ENCODE results near the gene RLIM.

The RLIM gene

GRCh38 chrX:74550295-74550802 is 64.1 kb downstream of the RLIM start:
- H3K4me3 Mint-ChIP-seq = no peak overlapping the region
- H3K4me1 Mint-ChIP-seq = no peaks in the 10 kb centered on the region
- H3K27ac Mint-ChIP-seq = no peak overlapping the region

GRCh38 chrX:74546984-74547383 is 67.4 kb downstream of the RLIM start:
- Mint-ChIP-seq H3K4me3 (no peak overlapping the region), H3K27ac (no peak overlapping the region), H3K4me1 (no peaks in the 10 kb centered on the region), H3K9me3 (no peaks in the 10 kb centered on the region), H3K36me3 (no peaks in the 10 kb centered on the region)
- no peak for ATAC-seq
- DNase-seq (ENCODE audit: low spot score in 2 of 2) = no peak

More at GRCh38 chrX:74550295-74550802, 64.1 kb downstream of the RLIM start:
- peak; percentile 91 for ATAC-seq
- H3K36me3 Mint-ChIP-seq = no peaks in the 10 kb centered on the region
- peak; percentile 71 to 87 for DNase-seq (ENCODE audit: low spot score in 2 of 2)
- H3K9me3 Mint-ChIP-seq = no peaks in the 10 kb centered on the region

GRCh38 chrX:74545880-74546523 is 68.4 kb downstream of the RLIM start:
- no peaks in the 10 kb centered on the region for H3K4me1 Mint-ChIP-seq
- ATAC-seq = no peak
- H3K27ac Mint-ChIP-seq = no peak overlapping the region
- no peak for DNase-seq (ENCODE audit: low spot score in 2 of 2)
- H3K4me3 Mint-ChIP-seq = no peak overlapping the region
- H3K36me3 Mint-ChIP-seq = no peaks in the 10 kb centered on the region
- no peaks in the 10 kb centered on the region for H3K9me3 Mint-ChIP-seq

- ATAC-seq = peak; percentile 57
- no peak overlapping the region for H3K4me3 Mint-ChIP-seq
- H3K4me1 Mint-ChIP-seq = peaks cover 9% of the 10 kb centered on the region
- DNase-seq (ENCODE audit: low spot score in 2 of 2) = no peak
- peak overlapping the region; percentile 4 for H3K27ac Mint-ChIP-seq
- no peaks in the 10 kb centered on the region for H3K36me3 Mint-ChIP-seq
- H3K9me3 Mint-ChIP-seq = no peaks in the 10 kb centered on the region
Measured at GRCh38 chrX:74540635-74541249, 73.7 kb downstream of the RLIM start.

GRCh38 chrX:74536832-74537371 is 77.5 kb downstream of the RLIM start:
- Mint-ChIP-seq H3K27ac (peak overlapping the region; percentile 82), H3K9me3 (no peaks in the 10 kb centered on the region), H3K36me3 (no peaks in the 10 kb centered on the region), H3K4me1 (peaks cover 29% of the 10 kb centered on the region), H3K4me3 (peak overlapping the region; percentile 72)
- DNase-seq (ENCODE audit: low spot score in 2 of 2) = no peak
- ATAC-seq = no peak

- DNase-seq (ENCODE audit: low spot score in 2 of 2) (peak in 1 of 2 donors; percentile 63), ATAC-seq (peak; percentile 4)
- Mint-ChIP-seq H3K4me3 (peak overlapping the region; percentile 72), H3K36me3 (no peaks in the 10 kb centered on the region), H3K27ac (peak overlapping the region; percentile 82), H3K4me1 (peaks cover 29% of the 10 kb centered on the region), H3K9me3 (no peaks in the 10 kb centered on the region)
Measured at GRCh38 chrX:74536152-74536831, 78.1 kb downstream of the RLIM start.

GRCh38 chrX:74535408-74536151 is 78.8 kb downstream of the RLIM start:
- H3K9me3 Mint-ChIP-seq = no peaks in the 10 kb centered on the region
- ATAC-seq (peak; percentile 43), DNase-seq (ENCODE audit: low spot score in 2 of 2) (peak in 1 of 2 donors; percentile 60)
- H3K4me1 Mint-ChIP-seq = peaks cover 29% of the 10 kb centered on the region
- no peaks in the 10 kb centered on the region for H3K36me3 Mint-ChIP-seq
- H3K27ac Mint-ChIP-seq = peak overlapping the region; percentile 82
- H3K4me3 Mint-ChIP-seq = peak overlapping the region; percentile 72
